Transverse colon (tissue), 4 donors: ENCODE data around the gene CTBP2. TPM values are rescaled to one million over a fixed set of nuclear protein-coding genes. Genes with fewer than 3 reads are reported as not detected.
A peak's percentile ranks its signal among the peaks of the same experiment; 100 is the strongest.

Experiments used
- DNase-seq: peaks from one replicate; pipeline ENCODE4 v3.0.0-alpha.2; 2019
- H3K27ac ChIP-seq, 4 donors: fragments of 200-600 bp; sonication (generic); 2 replicates each; pipeline ENCODE4 v1.5.1; 2016 to 2018; ENCODE audit warnings: inconsistent platforms in 4 of 4
- H3K27me3 ChIP-seq: fragments of 200-600 bp; sonication (generic); 2 replicates; pipeline ENCODE4 v1.5.1; 2017; ENCODE audit warnings: inconsistent platforms
- H3K36me3 ChIP-seq, 4 donors: fragments of 200-600 bp; sonication (generic); 2 replicates each; pipeline ENCODE4 v1.5.1; 2017 to 2019; ENCODE audit warnings: inconsistent platforms in 4 of 4
- H3K4me1 ChIP-seq, 4 donors: fragments of 200-600 bp; sonication (generic); 2 replicates each; pipeline ENCODE4 v1.5.1; 2017 to 2020; ENCODE audit warnings: inconsistent platforms in 4 of 4
- H3K4me3 ChIP-seq, 4 donors: fragments of 200-600 bp; sonication (generic); 1 replicate in 1 of 4; 2 replicates in 3 of 4; pipeline versions ENCODE4 v1.5.1 to v1.6.1; 2017 to 2019; ENCODE audit warnings: inconsistent platforms in 4 of 4
- H3K9me3 ChIP-seq, 2 donors: fragments of 200-600 bp; sonication (generic); 2 replicates each; pipeline ENCODE4 v1.5.1; 2017 to 2019; ENCODE audit warnings: inconsistent platforms in 2 of 2
- EP300 ChIP-seq: sonication (generic); formaldehyde crosslinking; IDR thresholded peaks from one replicate; pipeline ENCODE4 v1.6.1; 2017; ENCODE audit warnings: antibody characterized with exemption, low read depth
- POLR2A ChIP-seq: fragments of 450-650 bp; IDR thresholded peaks from one replicate; pipeline ENCODE4 v1.6.1; 2016; ENCODE audit warnings: antibody characterized with exemption, mild to moderate bottlenecking, moderate library complexity
- POLR2AphosphoS5 ChIP-seq, 3 donors: sonication (generic); formaldehyde crosslinking; IDR thresholded peaks; one replicate each; pipeline ENCODE4 v1.6.1; 2016; ENCODE audit warnings: antibody characterized with exemption in 3 of 3
- whole genome bisulfite sequencing, 2 donors: methylation state at CpG; one replicate each; pipeline ENCODE4 v1.1.5; 2018; ENCODE audit warnings: low coverage in 1 of 2; 5-methylcytosine and 5-hydroxymethylcytosine counted together
- in situ Hi-C, 4 donors: fragments of 200-750 bp; cut with MboI; loops; one replicate each; pipeline versions ENCODE4 v1.15.0 to v1.15.1; 2017; ENCODE audit warnings: low sequenced_read_pairs in 3 of 4, low pct_ligation_motif_present in 1 of 4, low pct_unique_long_range_greater_than_20kb in 1 of 4
- intact Hi-C: fragments of 100-400 bp; cut with DNase I; formaldehyde crosslinking; loops from one replicate; pipeline ENCODE4 v1.15.1; 2023; ENCODE audit warnings: low total_unique reads
- total RNA-seq, 4 donors: library from RNA; depleted of rRNA; stranded (reverse); fragments of >200 nt; gene quantifications; one replicate each; pipeline ENCODE4 v1.1.0, GENCODE V29; 2016
- TF ChIP-seq, protein P1 (sequence below), 5 experiments: fragments of 200-600 bp in 3 of 5; fragments of 450-650 bp in 2 of 5; sonication (generic) in 3 of 5; IDR thresholded peaks; 1 replicate in 2 of 5; 2 replicates in 3 of 5; pipeline ENCODE4 v1.5.1; 2016 to 2017; ENCODE audit warnings: antibody characterized with exemption in 5 of 5, inconsistent platforms in 3 of 5, mild to moderate bottlenecking in 2 of 5, moderate library complexity in 1 of 5

CTBP2 gene
- total RNA-seq, 4 donors from 2014 or later: 71.9 to 247 (median 98.4) TPM

DNA sequence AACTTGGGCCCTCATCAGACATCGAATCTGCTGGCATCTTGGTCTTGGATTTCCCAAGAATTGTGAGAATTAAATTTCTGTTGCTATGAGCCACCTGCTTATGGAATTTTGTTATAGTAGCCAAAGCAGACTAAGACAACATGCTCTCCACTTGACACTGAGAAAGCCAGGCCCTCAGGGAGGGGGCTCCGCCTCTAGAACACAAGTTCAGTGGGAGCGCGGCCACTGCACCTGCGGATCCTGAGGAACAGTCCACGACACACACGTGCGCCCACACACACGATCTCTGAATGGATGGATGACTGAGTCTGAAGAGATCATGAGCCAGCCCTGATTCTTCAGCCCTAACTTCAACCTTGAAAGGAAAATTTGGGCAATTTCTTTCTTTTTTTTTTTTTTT, 73.7 kb downstream of the CTBP2 start:
- peaks cover 0 to 18% (median 0%) of the 10 kb centered on the region in 4 donors for H3K4me1 ChIP-seq
- DNase-seq: no peak
- in situ Hi-C loops (no loop called here), intact Hi-C loops (no loop called here)
- no peak overlapping the region for H3K4me3 ChIP-seq
- WGBS, 2 donors: 92% methylated on average over 9 of the region's 9 CpGs; no CpG with 5 or more reads in 1 of the 2 donors
- H3K9me3 ChIP-seq: no peaks in the 10 kb centered on the region
- no peak overlapping the region for H3K27ac ChIP-seq
- TF ChIP-seq EP300 (no peak), POLR2A (no peak), POLR2AphosphoS5 (IDR thresholded peaks at IDR 0.05) (no peak)
- TF ChIP-seq, protein P1, sequence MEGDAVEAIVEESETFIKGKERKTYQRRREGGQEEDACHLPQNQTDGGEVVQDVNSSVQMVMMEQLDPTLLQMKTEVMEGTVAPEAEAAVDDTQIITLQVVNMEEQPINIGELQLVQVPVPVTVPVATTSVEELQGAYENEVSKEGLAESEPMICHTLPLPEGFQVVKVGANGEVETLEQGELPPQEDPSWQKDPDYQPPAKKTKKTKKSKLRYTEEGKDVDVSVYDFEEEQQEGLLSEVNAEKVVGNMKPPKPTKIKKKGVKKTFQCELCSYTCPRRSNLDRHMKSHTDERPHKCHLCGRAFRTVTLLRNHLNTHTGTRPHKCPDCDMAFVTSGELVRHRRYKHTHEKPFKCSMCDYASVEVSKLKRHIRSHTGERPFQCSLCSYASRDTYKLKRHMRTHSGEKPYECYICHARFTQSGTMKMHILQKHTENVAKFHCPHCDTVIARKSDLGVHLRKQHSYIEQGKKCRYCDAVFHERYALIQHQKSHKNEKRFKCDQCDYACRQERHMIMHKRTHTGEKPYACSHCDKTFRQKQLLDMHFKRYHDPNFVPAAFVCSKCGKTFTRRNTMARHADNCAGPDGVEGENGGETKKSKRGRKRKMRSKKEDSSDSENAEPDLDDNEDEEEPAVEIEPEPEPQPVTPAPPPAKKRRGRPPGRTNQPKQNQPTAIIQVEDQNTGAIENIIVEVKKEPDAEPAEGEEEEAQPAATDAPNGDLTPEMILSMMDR (IDR thresholded peaks at IDR 0.05): no peak
- H3K36me3 ChIP-seq: no peaks in the 10 kb centered on the region
- no peaks in the 10 kb centered on the region for H3K27me3 ChIP-seq

- peaks cover 0 to 18% (median 0%) of the 10 kb centered on the region in 4 donors for H3K4me1 ChIP-seq
- no peaks in the 10 kb centered on the region for H3K27me3 ChIP-seq
- in situ Hi-C loops (no loop called here), intact Hi-C loops (no loop called here)
- H3K27ac ChIP-seq: peak overlapping the region in 1 of 4 donors; percentile 11
- TF ChIP-seq EP300 (no peak), POLR2AphosphoS5 (IDR thresholded peaks at IDR 0.05) (no peak), POLR2A (no peak)
- TF ChIP-seq, protein P1 (IDR thresholded peaks at IDR 0.05): no peak
- 80% methylated on average over 17 of the region's 17 CpGs; no CpG with 5 or more reads in 1 of the 2 donors for WGBS, 2 donors
- H3K4me3 ChIP-seq: no peak overlapping the region
- DNase-seq: no peak
- no peaks in the 10 kb centered on the region for H3K36me3 ChIP-seq
- no peaks in the 10 kb centered on the region for H3K9me3 ChIP-seq
These were observed 74.9 kb downstream of the CTBP2 start for GRCh38 chr10:125085258-125086054.

DNA sequence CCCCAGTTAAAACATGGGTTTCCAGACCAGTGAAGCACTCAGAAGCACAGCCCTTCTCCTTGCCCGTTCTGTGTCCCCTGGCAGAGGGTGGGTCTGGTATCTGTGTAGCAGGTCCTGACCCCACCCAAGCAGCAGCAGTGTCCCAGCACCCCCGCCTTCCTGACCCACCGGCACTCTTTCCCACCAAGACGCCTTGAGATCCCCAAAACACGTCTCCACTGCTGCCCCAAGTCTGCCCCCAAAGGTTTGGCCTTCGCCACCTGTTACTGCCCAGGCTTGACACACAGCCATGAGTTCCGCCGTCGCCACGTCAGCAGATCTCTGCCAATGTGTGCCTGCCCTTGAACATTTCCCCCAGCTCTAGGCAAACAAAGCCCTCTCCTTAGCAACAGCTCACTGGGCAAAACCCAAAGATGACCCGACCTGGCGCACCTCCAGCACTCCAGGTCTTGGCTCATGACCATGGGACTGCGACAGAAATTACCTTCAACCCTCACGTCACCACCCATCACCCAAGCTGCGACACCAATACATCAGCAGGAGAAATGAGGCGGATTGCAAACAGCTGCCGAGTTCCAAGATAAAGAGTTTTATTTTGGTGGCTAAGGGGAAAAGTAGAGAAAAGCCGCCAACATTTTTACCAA, 75.6 kb downstream of the CTBP2 start:
- in situ Hi-C loops: no loop called here
- no peaks in the 10 kb centered on the region for H3K9me3 ChIP-seq
- H3K4me3 ChIP-seq: no peak overlapping the region
- no peak for DNase-seq
- WGBS, 2 donors: 88 to 100% methylated on average over 3 to 18 of the region's 18 CpGs
- no peak for TF ChIP-seq POLR2AphosphoS5 (IDR thresholded peaks at IDR 0.05)
- TF ChIP-seq POLR2A: no peak
- no peak for TF ChIP-seq EP300
- TF ChIP-seq, protein P1 (IDR thresholded peaks at IDR 0.05): no peak
- peaks cover 0 to 18% (median 0%) of the 10 kb centered on the region in 4 donors for H3K4me1 ChIP-seq
- H3K27me3 ChIP-seq: no peaks in the 10 kb centered on the region
- H3K27ac ChIP-seq: peak overlapping the region in 2 of 4 donors; percentile 11 to 25
- intact Hi-C loops: no loop called here
- H3K36me3 ChIP-seq: no peaks in the 10 kb centered on the region

DNA sequence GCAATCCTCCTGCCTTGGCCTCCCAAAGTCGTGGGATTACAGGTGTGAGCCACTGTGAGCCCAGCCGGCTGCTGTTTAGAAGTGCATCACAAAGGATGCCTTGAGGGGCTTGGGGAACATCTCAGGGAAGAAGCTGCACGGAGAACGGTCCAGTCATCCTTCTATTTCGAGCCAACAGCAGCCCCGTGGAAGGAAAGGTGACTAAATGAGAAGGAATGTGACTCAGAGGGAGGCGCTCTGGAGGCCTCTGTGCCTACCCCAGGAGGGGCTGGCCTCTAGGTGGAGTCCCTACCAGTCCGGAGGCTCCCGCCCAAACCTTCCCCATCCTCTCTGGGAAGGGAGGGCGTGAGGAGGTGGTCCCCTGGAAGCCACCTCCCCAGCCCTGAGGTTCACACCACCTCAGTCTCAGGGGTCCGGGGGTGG, 76.2 kb downstream of the CTBP2 start:
- H3K9me3 ChIP-seq: no peaks in the 10 kb centered on the region
- no peak overlapping the region for H3K4me3 ChIP-seq
- H3K36me3 ChIP-seq: no peaks in the 10 kb centered on the region
- intact Hi-C loops (no loop called here), in situ Hi-C loops (no loop called here)
- H3K27me3 ChIP-seq: no peaks in the 10 kb centered on the region
- no peak for DNase-seq
- peak overlapping the region; percentile 11 to 51 (median 23) for H3K27ac ChIP-seq
- 40 to 82% methylated on average over 1 to 11 of the region's 11 CpGs for WGBS, 2 donors
- TF ChIP-seq POLR2AphosphoS5 (IDR thresholded peaks at IDR 0.05) (peak in 1 of 3 donors; percentile 7), EP300 (no peak), POLR2A (no peak)
- TF ChIP-seq, protein P1 (IDR thresholded peaks at IDR 0.05): no peak
- H3K4me1 ChIP-seq: peaks cover 0 to 18% (median 0%) of the 10 kb centered on the region in 4 donors
